ENCODE results near the gene OTOR. TPM values are rescaled to one million over a fixed set of nuclear protein-coding genes. Genes with fewer than 3 reads are reported as not detected.

OTOR gene
- total and polyA plus RNA-seq, 2 experiments from 2014 or later = not detected

GRCh38 chr20:16744178-16744807 is 3.9 kb upstream of the OTOR start:
- Histone ChIP-seq H3K4me3 (no peak overlapping the region), H3K79me2 (ENCODE audit: insufficient read depth) (no peaks in the 10 kb centered on the region), H3K9me3 (ENCODE audit: low read depth) (no peaks in the 10 kb centered on the region), H3K27me3 (replicated peaks; ENCODE audit: insufficient read depth) (peaks cover 16% of the 10 kb centered on the region), H3F3A (ENCODE audit: insufficient read depth) (peaks cover 12% of the 10 kb centered on the region; the same call in 1 of the 2 replicates), H3K4me1 (ENCODE audit: insufficient read depth) (no peaks in the 10 kb centered on the region), H3K27ac (no peak overlapping the region), H2AFZ (no peak overlapping the region), H3K9me2 (ENCODE audit: insufficient read depth) (no peaks in the 10 kb centered on the region), H3K9ac (no peak overlapping the region), H4K20me1 (ENCODE audit: insufficient read depth) (no peaks in the 10 kb centered on the region), H3K4me2 (ENCODE audit: unreplicated experiment) (no peak overlapping the region), H3K36me3 (ENCODE audit: low read depth) (peaks cover 30% of the 10 kb centered on the region)
- in situ Hi-C loops (cut with MboI) = no loop called here
- DNase-seq = no peak
- TF ChIP-seq EZH2phosphoT487 (IDR thresholded peaks at IDR 0.05; ENCODE audit: insufficient read depth, low read depth) (no peak), EZH2 (IDR thresholded peaks at IDR 0.05; ENCODE audit: insufficient read depth, poor library complexity, severe bottlenecking) (no peak)
- 59 to 64% methylated on average over 3 of the region's 3 CpGs for WGBS, 2 experiments (ENCODE audit: low coverage in 1 of 2, low lambda C conversion rate in 2 of 2, missing lambda C conversion rate in 2 of 2)

GRCh38 chr20:16745204-16745603 is 3.0 kb upstream of the OTOR start:
- Histone ChIP-seq H3K79me2 (ENCODE audit: insufficient read depth) (no peaks in the 10 kb centered on the region), H3K9me3 (ENCODE audit: low read depth) (no peaks in the 10 kb centered on the region), H3K36me3 (ENCODE audit: low read depth) (peaks cover 21% of the 10 kb centered on the region), H3K9ac (no peak overlapping the region), H3K4me3 (no peak overlapping the region), H3K4me1 (ENCODE audit: insufficient read depth) (no peaks in the 10 kb centered on the region), H3F3A (ENCODE audit: insufficient read depth) (peaks cover 8% of the 10 kb centered on the region; the same call in 1 of the 2 replicates), H3K27ac (no peak overlapping the region), H2AFZ (no peak overlapping the region), H3K27me3 (replicated peaks; ENCODE audit: insufficient read depth) (peaks cover 18% of the 10 kb centered on the region), H3K9me2 (ENCODE audit: insufficient read depth) (no peaks in the 10 kb centered on the region), H3K4me2 (ENCODE audit: unreplicated experiment) (no peak overlapping the region), H4K20me1 (ENCODE audit: insufficient read depth) (no peaks in the 10 kb centered on the region)
- in situ Hi-C loops (cut with MboI) = no loop called here
- WGBS, 2 experiments (ENCODE audit: low coverage in 1 of 2, low lambda C conversion rate in 2 of 2, missing lambda C conversion rate in 2 of 2) = 72% methylated on average over 5 of the region's 5 CpGs
- TF ChIP-seq EZH2phosphoT487 (IDR thresholded peaks at IDR 0.05; ENCODE audit: insufficient read depth, low read depth) (no peak), EZH2 (IDR thresholded peaks at IDR 0.05; ENCODE audit: insufficient read depth, poor library complexity, severe bottlenecking) (no peak)
- DNase-seq = no peak

GRCh38 chr20:16747291-16747811 is 807 bp upstream of the OTOR start:
- no peak for DNase-seq
- Histone ChIP-seq H3K9me2 (ENCODE audit: insufficient read depth) (no peaks in the 10 kb centered on the region), H3K9ac (no peak overlapping the region), H3K27me3 (replicated peaks; ENCODE audit: insufficient read depth) (peaks cover 22% of the 10 kb centered on the region), H3K36me3 (ENCODE audit: low read depth) (no peaks in the 10 kb centered on the region), H3F3A (ENCODE audit: insufficient read depth) (no peaks in the 10 kb centered on the region), H3K27ac (no peak overlapping the region), H3K9me3 (ENCODE audit: low read depth) (no peaks in the 10 kb centered on the region), H3K4me2 (ENCODE audit: unreplicated experiment) (no peak overlapping the region), H3K79me2 (ENCODE audit: insufficient read depth) (no peaks in the 10 kb centered on the region), H4K20me1 (ENCODE audit: insufficient read depth) (no peaks in the 10 kb centered on the region), H2AFZ (no peak overlapping the region), H3K4me3 (no peak overlapping the region), H3K4me1 (ENCODE audit: insufficient read depth) (no peaks in the 10 kb centered on the region)
- WGBS, 2 experiments (ENCODE audit: low coverage in 1 of 2, low lambda C conversion rate in 2 of 2, missing lambda C conversion rate in 2 of 2) = 43 to 47% methylated on average over 3 of the region's 3 CpGs
- in situ Hi-C loops (cut with MboI) = no loop called here
- TF ChIP-seq EZH2phosphoT487 (IDR thresholded peaks at IDR 0.05; ENCODE audit: insufficient read depth, low read depth) = no peak
- TF ChIP-seq EZH2 (IDR thresholded peaks at IDR 0.05; ENCODE audit: insufficient read depth, poor library complexity, severe bottlenecking) = no peak

- H3K9ac ChIP-seq = no peak overlapping the region
- H3K9me2 ChIP-seq (ENCODE audit: insufficient read depth) = no peaks in the 10 kb centered on the region
These were observed 1.4 kb downstream of the OTOR start for GRCh38 chr20:16749573-16749972.

More at GRCh38 chr20:16749573-16749972, 1.4 kb downstream of the OTOR start:
- in situ Hi-C loops (cut with MboI) = no loop called here
- no peaks in the 10 kb centered on the region for H3K36me3 ChIP-seq (ENCODE audit: low read depth)
- DNase-seq = no peak
- no peaks in the 10 kb centered on the region for H3F3A ChIP-seq (ENCODE audit: insufficient read depth)
- no peak overlapping the region for H3K27ac ChIP-seq
- no peak overlapping the region for H3K4me2 ChIP-seq (ENCODE audit: unreplicated experiment)
- no peaks in the 10 kb centered on the region for H3K79me2 ChIP-seq (ENCODE audit: insufficient read depth)
- H3K4me3 ChIP-seq = no peak overlapping the region
- no peaks in the 10 kb centered on the region for H3K4me1 ChIP-seq (ENCODE audit: insufficient read depth)
- peaks cover 22% of the 10 kb centered on the region for H3K27me3 ChIP-seq (replicated peaks; ENCODE audit: insufficient read depth)
- 42 to 50% methylated on average over 11 of the region's 11 CpGs for WGBS, 2 experiments (ENCODE audit: low coverage in 1 of 2, low lambda C conversion rate in 2 of 2, missing lambda C conversion rate in 2 of 2)
- TF ChIP-seq EZH2phosphoT487 (IDR thresholded peaks at IDR 0.05; ENCODE audit: insufficient read depth, low read depth) (no peak), EZH2 (IDR thresholded peaks at IDR 0.05; ENCODE audit: insufficient read depth, poor library complexity, severe bottlenecking) (no peak)
- H3K9me3 ChIP-seq (ENCODE audit: low read depth) = no peaks in the 10 kb centered on the region
- H4K20me1 ChIP-seq (ENCODE audit: insufficient read depth) = no peaks in the 10 kb centered on the region
- H2AFZ ChIP-seq = no peak overlapping the region

Data from GM23248 (cell line).